HG02870 (cell line): ENCODE data around the gene GPR173.

ENCODE experiments used
- ATAC-seq: cut with Tn5 transposase; IDR thresholded peaks from one replicate; pipeline ENCODE4 v1.9.1; 2021; ENCODE audit warnings: mild to moderate bottlenecking, moderate library complexity; ENCODE audit not compliant: unreplicated experiment

The GPR173 gene, protein sequence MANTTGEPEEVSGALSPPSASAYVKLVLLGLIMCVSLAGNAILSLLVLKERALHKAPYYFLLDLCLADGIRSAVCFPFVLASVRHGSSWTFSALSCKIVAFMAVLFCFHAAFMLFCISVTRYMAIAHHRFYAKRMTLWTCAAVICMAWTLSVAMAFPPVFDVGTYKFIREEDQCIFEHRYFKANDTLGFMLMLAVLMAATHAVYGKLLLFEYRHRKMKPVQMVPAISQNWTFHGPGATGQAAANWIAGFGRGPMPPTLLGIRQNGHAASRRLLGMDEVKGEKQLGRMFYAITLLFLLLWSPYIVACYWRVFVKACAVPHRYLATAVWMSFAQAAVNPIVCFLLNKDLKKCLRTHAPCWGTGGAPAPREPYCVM

DNA sequence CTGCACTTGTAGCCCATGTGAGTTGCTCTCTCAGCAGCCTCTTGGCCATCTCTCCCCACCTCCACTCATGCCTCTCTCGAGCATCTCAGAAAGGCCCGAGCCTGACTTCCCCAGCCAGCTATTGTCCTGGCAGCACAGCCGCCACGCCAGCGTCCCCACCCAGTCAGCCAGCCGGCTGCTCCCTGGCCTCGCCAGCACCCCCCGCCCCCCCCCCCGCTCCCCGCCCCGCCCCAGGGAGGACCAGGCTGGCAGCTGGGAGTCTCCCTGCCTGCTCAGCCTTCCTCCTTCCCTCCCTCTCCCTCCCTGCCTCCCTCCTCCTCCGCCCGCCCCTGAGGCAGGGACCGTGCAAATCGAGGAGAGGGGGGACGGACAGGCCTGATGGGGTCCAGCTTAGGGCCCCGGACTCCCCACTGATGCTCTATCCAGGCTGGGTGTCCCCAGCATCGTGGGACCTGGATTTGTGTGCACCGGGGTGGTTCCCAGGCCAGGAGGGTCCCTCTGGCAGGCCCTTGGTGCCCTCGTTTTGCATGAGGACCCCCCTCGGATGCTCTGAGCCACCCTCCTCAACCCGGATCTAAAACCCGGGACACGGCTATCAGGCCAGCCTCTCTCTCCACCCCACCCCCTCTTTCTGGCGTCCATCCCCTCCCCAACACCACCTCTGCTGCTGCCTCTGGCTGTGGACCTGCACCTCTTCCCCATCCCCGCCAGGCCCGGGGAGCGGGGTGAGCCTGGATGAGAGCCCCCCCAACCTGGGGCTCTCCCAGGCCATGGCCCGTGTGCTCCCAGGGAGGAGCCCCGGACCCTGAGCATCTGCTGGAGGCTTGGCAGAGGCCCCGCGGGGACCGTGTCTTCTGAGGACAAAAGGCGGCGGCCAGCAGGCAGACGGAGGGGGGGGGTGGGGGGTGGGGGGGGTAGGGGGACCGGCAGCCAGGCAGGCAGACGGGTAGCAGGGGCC is at the start of gene GPR173:
Gene GPR173, plus strand, starts transcription at position 621 of the 958 bp plus-strand sequence. CDS start 27,833 bp downstream, outside the sequence.
- no peak for ATAC-seq

DNA sequence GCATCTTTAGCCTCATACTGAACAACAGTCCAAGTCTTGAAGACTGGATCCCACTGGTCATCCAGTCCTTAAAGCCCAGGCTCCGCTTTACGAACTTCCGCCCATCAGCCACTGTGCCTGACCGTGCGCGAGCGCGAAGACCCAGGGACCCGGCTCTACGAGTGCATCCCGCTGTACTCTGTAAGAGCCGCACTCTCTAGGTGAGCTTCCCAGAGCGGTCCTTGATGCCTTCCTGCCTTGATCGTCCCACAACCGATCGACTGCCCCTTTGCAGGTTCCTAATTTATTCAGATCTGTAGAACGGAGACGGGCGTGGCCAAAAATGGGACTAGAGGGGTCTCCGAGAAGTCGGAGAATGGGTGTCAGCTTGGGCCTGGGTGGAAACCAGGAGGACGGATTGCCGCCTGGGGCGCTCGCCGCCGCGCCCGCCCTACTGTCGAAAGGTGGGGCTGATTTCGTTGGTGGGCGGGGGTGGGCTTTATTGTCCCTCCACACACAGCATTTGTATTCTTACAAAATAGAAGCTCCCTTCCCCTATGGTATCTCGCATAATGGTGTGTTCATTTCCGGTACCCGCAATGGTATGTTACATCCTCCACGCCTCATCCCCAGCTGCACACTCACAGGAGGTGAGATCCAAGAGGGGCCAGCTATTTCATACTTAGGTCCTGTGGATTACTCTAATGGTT is 48.0 kb upstream of the GPR173 start:
- ATAC-seq = no peak

DNA sequence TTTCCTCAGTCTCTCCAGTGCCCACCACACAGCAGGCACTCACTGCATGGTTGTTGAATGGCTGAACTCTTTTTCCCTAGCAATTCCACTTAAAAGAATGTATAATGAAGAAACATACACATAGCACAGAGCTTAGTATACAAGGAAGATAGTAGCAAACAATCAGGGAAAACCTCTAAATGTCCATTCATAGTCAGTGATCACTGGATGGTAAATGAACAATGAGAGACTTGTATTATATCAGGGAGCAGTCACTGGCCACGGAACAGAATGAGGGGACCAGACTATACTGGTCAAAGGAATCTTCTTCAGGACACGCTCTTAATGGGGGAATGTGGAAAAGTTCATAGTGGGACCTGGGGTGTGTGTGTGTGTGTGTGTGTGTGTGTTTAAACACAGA is 46.6 kb upstream of the GPR173 start:
- no peak for ATAC-seq

DNA sequence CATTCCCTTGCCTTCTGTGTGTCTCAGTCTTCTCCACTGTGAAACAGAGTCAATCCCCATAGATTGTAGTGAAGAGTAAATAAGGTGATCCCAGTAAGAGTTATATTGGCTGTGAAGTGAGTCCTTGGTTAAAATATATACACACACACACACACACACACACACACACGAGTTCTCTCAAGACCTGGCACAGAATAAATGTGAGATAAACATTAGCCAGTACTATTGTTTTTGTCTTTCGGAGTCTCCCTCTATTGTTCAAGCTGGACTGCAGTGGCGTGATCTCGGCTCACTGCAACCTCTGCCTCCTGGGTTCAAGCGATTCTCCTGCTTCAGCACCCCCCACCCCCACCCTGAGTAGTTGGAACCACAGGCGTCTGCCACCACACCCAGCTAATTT is 45.5 kb upstream of the GPR173 start:
- ATAC-seq = no peak

DNA sequence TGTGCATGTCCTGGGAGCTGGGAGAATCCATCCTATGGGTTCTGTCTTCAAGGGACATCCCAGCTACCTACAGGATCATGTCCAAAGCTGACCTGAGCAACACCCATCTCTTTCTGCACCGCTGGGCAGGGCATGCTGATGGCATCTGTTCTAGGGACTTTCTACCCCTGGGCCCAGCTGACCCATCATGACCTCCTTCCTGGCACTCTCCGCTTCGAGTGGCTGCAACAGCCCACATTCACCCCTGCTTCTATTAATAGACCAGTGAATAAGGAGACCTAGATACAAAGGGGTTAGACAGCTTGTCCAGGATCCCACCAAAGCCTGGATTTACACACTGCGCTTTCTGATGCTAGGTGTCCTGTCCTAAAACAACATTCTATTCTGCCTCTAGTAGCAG is 44.6 kb upstream of the GPR173 start:
- ATAC-seq = no peak

DNA sequence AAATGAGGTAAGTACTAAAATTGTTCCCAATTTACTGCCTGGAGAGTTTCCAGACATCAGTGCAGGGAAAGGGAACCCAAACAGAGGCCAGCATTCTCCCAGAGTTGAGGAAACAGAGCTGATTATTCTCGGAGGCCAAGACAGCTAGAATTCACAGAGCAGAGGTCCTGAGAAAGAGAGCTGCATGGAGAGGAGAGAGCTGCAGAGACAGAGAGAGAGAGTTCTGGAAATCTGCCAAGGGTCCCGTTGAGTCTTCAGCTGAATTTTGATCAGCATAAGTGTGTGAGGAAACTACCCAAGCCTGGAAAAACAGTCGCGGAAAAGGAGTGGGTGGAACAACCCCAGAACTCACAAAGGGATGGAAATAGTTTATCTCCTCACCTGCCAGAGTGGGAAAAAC is 43.8 kb upstream of the GPR173 start:
- no peak for ATAC-seq

DNA sequence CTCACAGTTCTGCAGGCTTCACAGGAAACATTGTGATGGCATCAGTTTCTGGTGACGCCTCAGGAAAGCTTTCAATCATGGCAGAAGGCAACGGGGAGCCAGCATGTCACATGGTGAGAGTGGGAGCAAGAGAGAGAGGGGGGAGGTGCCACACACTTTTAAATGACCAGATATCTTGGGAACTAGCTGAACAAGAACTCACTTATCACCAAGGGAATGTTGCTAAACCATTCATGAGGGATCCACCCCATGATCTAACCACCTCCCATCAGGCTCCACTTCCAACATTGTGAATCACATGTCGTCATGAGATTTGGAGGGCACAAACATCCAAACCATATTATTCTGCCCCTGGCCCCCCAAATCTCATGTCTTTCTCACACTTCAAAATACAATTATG is 43.3 kb upstream of the GPR173 start:
- ATAC-seq = no peak

DNA sequence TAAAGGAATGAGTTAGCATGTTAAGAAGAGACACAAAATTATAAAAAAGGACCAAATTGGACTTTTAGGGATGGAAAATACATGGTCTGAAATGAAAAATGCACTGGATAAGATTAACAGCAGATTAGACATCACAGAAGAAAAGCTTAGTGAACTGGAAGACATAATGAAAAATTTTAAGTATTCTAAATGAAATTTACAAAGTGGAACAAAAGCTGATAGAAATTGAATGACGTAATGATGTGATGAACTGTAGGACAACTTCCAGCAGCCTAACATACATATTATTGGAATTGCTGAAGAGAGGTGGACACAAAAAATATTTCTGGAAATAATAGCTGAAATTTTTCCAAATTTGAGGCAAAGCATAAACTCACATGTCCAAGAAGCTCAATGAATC is 39.6 kb upstream of the GPR173 start:
- no peak for ATAC-seq

DNA sequence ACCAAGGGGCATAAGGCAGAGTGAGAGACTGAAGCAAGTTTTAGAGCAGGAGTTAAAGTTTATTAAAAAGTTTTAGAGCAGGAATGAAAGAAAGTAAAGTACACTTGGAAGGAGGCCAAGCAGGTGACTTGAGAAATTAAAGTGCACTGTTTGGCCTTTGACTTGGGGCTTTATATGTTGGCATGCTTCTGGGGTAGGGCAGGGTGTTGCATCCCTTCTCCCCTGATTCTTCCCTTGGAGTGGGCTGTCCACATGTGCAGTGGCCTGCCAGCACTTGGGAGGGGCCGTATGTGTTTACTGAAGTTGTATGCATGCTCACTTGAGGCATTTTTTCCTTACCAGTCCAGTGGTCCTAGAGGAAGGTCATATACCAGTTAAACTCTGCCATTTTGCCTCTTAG is 35.3 kb upstream of the GPR173 start:
- ATAC-seq = no peak

DNA sequence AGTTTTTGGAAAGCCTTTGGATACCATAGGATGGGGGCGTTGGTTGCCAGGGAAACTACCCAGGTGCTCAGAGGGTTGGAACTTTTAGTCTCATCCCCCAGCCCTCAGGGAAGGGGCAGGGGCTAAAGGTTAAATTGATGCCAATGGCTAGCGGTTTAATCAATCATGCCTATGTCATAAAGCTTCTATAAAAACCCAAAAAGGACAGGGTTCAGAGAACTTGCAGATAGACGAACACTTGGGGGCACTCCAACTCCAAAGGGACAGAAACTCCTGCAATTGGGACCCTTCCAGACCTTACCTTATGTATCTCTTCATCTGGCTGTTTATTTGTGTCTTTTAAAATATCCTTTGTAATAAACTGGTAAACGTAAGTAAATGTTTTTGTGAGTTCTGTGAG is 30.0 kb upstream of the GPR173 start:
- ATAC-seq = no peak

DNA sequence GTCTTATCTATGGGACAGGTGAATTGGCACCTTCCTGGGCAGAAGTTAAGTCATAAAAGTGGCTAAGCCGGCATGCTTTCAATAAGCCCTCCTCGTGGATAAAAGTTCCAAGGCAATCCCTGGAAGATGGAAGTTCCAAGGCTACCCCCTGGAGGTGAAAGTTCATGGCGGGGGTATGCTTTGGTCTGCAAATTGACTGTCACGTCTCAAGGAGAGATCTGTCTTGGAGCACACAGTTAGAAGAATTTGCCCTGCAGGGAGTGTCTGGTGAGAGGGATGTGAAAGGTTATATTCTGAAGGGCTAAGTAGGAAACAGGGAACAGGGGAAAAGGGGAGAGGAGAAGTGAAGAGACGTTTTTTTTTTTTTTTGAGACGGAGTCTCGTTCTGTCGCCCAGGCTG is 26.2 kb upstream of the GPR173 start:
- ATAC-seq = no peak

DNA sequence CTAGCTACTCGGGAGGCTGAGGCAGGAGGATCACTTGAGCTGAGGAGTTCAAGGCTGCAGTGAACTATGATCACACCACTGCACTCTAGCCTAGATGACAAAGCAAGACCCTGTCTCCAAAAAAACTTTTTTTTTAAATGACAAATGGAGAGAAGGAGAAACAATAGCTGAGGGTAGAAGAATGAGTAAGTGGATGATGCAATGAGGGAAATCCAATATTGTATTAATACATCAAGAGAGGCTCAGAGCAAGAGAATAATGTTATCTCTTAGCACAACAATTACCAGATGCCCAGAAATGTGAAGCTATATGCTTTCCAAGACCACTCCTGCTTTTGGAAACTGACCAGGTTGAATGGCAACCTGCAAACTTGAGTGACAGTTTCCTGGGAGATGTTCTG is 19.9 kb upstream of the GPR173 start:
- no peak for ATAC-seq

DNA sequence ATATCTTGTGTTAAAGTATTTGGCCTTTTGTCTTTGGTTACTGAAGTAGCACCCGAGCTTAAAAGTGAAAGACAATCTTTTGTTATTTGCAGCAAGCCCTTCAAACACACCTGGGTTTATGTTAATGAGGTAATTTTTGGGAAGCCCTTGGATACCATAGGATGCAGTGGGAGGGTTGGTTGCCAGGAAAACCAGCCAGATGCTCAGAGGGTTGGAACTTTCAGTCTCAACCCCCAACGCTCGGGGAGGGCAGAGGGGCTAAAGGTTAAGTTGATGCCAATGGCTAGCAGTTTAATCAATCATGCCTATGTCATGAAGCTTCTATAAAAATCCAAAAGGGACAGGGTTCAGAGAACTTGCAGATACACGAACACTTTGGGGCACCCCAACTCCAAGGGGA is 17.2 kb upstream of the GPR173 start:
- no peak for ATAC-seq

DNA sequence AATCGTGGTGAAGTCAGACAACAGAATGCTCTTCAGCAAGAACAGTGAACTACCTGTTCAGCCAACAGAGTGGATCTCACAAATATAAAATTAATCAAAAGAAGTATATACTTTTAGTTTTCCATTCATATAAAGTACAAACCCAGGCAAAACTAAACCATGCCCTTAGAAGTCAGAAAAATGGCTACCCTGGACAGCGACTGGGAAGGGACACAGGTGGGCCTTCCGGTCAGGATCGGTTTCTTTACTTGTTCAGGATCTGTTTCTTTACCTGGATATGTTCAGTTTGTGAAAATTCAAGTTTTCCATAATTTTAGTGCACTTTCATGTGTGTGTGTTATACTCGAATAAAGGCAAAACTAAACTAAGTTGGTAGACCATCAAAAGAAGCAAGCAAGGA is 12.4 kb upstream of the GPR173 start:
- no peak for ATAC-seq

DNA sequence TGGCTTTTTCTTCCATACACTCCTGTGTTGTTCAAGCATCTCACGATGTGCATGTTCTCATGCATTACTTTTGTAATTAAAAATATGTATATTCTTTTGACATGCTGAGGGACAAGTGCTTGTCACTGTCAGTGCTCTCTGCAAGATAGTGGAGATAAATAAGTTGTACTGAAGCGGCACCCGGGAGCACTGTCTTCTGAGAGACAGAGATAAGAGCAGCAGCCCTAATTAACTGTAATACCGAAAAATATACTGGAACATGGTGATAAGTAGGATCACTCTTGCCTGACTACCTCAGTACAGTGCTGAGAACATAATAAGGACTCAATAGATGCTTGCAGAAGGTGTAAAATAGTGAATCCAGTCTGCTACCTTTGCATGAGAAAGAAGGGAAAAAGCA is 9.4 kb upstream of the GPR173 start:
- ATAC-seq = no peak

DNA sequence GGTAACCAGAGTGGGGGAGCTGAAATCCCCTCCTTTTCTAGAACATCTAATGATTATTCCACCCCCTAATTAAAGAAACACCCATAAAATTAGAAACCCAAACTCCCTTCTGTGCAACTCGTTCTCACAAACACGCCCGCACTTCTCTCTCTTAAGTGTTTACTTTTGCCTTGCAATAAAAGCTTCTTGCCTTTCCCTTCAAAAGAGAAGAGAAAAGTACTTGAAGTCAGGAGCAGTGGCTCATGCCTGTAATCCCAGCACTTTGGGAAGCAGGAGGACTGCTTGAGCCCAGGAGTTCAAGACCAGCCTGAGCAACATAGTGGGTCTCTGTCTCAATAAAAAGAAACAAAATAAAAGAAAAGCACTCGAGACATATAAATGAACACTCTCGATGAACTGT is 3.6 kb upstream of the GPR173 start:
- no peak for ATAC-seq

DNA sequence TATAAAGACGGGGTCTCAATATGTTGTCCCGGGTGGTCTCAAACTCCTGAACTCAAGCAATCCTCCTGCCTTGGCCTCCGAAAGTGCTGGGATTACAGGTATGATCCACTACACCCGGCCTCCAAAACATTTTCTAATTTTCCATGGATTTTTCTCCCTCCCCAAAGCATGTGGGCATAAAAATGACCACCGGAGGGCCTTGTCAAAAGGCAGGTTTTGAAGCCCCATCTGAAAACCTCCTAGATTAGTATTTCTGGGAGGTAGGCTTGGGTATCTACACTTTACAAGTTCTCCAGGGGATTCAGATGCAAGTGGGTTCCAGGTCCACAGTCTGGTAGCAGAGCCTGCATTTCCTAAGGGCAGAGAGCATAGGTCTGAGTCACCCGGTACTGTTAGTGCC is 1.4 kb upstream of the GPR173 start:
- no peak for ATAC-seq

DNA sequence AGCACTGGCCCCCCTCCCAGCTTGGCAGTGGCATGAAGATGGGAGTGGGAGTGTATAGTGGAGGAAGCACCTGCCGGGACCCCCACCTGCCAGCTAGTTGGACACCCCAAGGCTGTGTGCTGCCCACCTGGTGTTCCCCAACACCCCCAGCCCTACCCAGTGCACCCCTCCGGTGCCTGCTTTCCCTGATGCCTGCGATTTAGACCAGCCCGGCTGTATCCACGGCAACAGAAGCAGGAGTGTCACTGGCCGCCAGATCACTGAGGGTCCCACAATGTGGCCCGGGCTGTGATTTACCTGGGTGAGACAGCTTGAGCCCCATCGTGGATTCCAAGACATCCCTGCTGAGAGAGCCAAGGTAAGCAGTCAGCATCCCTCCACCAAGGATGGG is 533 bp downstream of the GPR173 start:
- no peak for ATAC-seq

DNA sequence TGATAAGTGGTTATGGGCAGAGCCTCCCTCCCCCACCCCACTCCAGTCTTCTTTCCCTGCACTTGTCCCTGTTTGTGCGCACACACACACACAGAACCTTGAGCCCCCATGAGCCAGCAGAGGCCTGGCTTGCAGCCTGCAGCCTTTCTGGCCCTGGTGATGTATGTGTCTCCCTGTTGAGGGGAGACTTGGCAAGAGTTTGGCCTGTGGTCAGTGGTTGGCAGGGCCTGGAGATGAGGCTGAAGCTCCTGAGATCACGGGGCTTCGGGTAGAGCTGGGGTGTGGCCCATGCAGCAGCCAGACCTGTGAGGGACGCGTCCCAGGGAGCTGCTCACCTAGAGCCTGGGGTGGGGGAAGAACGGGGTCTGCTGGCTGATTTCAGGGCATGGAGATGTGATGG is 2.3 kb downstream of the GPR173 start:
- no peak for ATAC-seq

DNA sequence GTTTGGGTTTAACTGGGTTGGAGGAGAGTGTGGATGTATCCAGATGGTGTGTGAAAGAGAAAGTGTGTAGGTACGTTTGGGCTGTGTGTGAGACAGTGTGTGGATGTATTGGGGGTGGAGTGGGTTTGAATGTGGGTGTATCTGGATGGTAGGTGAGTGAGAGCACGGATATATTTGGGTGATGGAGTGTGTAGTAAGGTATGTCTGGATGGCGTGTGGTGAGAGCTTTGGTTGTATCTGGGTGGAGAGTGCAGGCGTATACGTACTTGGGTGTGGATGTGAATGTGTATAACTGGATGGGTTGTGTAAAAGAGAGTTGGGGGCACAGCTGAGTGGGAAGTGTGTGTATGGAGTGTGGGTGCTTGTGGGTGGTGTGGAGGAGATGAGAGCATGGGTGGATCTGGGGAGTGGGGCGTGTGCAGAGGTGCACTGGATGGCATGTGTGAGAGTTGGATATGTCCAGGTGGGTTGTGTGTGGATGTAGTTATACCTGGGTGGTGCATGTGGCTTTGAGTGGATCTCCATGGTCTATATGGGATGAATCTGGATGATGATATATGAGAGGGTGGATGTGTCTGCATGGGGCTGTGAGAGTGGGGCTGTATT is 6.8 kb downstream of the GPR173 start:
- no peak for ATAC-seq

DNA sequence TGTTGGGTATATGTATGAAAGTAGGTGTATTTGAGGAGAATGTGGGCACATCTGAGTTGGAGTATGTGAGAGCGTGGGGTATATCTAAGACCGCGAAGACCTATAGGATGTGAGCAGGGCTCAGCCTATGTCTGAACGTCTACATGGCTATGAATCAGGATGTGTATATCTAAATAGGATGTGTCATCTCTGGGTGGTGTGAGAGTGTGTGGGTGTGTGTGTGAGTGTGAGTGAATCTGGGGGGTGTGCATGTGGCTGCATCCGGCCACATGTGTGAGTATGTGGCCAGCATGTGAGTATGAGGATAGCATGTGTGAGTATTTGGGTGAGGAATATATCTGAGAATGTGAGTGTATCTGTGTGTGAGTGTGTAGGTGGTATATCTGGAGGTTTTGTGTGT is 7.7 kb downstream of the GPR173 start:
- ATAC-seq = no peak
